Body of pancreas (tissue), 4 donors: ENCODE measurements around the gene PGC.

ENCODE experiments used
- POLR2A ChIP-seq, 3 donors: fragments of 450-650 bp; IDR thresholded peaks; one replicate each; pipeline ENCODE4 v1.6.1; 2016; ENCODE audit warnings: antibody characterized with exemption in 3 of 3, mild to moderate bottlenecking in 2 of 3
- TF ChIP-seq, protein P1 (sequence below), 7 experiments: fragments of 450-650 bp in 4 of 7; fragments of 200-600 bp in 3 of 7; sonication (generic) in 3 of 7; IDR thresholded peaks; one replicate each; pipeline ENCODE4 v1.5.1; 2016 to 2019; ENCODE audit warnings: antibody characterized with exemption in 7 of 7

GRCh38 chr6:41785689-41786450 is 38.7 kb upstream of the PGC start:
- no peak for TF ChIP-seq POLR2A (IDR thresholded peaks at IDR 0.05)
- TF ChIP-seq, protein P1, sequence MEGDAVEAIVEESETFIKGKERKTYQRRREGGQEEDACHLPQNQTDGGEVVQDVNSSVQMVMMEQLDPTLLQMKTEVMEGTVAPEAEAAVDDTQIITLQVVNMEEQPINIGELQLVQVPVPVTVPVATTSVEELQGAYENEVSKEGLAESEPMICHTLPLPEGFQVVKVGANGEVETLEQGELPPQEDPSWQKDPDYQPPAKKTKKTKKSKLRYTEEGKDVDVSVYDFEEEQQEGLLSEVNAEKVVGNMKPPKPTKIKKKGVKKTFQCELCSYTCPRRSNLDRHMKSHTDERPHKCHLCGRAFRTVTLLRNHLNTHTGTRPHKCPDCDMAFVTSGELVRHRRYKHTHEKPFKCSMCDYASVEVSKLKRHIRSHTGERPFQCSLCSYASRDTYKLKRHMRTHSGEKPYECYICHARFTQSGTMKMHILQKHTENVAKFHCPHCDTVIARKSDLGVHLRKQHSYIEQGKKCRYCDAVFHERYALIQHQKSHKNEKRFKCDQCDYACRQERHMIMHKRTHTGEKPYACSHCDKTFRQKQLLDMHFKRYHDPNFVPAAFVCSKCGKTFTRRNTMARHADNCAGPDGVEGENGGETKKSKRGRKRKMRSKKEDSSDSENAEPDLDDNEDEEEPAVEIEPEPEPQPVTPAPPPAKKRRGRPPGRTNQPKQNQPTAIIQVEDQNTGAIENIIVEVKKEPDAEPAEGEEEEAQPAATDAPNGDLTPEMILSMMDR (IDR thresholded peaks at IDR 0.05): no peak
